CD4-positive, alpha-beta T cell treated with Interleukin-21 for 1 hour (primary cell): ENCODE data around the gene COX7A1.
"Not testable (repeated sequence)": the region's sequence is repeated elsewhere in the genome, so short reads cannot be mapped to it uniquely, and the experiment has no call there.

Source experiments
- DNase-seq: peaks from one replicate; pipeline ENCODE4 v3.0.0-alpha.2; 2020

COX7A1 gene

DNA sequence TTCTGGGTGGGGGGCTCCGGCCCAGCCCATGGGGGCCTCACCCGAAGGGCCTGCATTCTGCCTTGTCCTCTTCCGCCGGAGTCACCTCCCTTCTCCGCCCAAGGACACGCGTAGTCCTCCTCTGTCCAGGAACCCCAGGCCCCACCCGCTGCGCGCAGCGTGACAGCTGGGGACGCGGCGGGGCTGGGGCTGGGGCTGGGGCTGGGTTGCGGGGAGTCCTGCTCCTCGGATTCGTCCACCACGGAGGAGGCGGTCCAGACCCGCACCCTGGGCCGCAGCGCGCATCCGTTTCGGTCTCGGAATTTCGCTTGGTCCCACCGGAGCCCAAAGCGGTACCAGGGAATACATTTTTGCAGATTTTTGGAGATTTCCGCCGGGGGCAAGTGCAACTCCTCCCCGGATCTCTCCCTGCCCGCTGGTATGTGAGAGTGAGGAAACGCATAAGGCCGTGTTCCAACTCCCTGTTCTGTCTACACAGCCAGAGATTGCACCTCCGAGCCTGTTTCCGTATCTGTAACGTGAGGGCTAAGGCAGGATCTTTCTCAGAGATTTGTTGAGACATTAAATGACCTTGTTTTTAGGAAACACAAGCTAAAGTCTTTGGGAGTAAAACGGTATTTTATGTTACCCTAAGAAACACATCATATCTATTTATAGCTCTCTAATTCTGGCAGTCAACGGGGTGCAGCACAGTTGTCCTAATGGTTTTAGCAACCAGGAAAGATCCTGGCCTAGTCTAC lies at the start of gene COX7A1:
TSS of gene COX7A1 (minus strand) at position 96 of the 740 bp plus-strand sequence. CDS start at position 56, 40 bp downstream.
- DNase-seq, result no peak

DNA sequence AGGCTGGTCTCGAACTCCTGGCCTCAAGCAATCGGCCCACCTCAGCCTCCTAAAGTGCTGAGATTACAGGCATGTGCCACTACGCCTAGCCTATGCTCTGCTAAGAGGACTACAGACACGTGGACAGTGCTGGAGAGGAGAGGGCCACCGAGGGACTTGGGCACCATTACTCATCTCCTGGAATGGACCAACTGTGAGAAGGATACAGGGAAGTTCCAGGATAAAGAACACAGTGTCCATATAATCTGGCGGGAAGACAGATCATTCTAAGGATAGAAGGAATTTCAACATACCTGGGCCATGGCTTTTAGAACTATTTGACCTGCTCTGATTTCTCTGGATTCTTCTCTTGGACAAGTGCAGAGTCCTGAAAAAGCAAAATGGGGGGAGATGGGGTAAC lies 49.4 kb upstream of the COX7A1 start:
- DNase-seq, result no peak

DNA sequence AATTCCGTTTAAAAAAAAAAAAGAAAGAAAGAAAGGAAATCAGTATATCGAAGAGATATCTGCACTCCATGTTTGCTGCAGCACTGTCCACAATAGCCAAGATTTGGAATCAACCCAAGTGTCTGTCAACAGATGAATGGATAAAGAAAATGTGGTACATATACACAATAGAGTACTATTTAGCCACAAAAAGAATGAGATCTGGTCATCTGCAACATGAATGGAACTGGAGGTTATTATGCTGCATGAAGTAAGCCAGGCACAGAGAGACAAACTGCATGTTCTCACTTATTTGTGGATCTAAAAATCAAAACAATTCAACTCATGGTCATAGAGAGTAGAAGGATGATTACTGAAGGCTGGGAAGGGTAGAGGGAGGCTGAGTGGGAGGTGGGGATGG lies 45.9 kb upstream of the COX7A1 start:
- DNase-seq, result no peak

DNA sequence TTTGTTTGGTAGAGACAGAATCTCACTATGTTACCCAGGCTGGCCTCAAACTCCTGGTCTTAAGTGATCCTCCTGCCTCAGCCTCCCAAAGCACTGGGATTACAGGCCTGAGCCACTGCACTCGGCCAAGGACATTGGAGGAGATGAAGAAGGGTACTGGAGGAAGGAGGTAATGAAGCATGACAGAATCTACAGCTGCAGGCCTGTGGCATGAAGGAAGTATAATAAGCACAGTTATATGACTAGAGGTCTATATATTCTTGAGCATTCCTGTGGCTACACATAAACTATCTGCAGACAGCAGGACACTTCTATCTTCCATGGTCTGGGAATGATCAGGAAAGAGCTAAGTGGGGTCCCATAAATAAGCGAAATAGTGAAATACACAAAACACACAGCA lies 44.0 kb upstream of the COX7A1 start:
- DNase-seq, result no peak

DNA sequence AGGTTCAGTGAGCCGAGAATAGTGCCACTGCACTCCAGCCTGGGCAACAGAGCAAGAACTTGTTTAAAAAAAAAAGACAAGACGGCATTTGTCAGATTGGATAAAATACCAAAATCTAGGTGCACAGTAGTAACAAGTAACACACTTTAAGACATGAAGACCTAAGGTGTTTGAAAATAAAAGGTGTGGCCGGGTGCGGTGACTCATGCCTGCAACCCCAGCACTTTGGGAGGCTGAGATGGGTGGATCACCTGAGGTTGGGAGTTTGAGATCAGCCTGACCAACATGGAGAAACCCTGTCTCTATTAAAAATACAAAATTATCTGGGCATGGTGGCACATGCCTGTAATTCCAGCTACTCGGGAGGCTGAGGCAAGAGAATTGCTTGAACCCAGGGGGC lies 34.5 kb upstream of the COX7A1 start:
- DNase-seq, result not testable (repeated sequence)

DNA sequence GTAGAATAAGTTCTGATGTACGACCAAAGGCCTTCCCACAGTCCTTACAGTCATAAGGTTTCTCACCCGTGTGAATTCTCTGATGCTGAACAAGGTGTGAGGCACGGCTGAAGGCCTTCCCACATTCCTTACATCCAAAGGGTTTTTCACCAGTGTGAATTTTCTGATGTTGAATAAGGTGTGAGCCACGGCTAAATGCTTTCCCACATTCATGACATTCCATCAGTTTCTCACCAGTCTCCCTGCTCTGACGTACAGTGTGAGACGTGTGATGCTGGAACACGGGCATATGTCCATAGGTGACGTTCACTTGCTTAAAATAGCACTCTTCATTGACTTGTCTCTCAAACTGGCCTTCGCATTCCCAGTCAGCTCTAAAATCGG lies 31.0 kb upstream of the COX7A1 start:
- DNase-seq, result no peak

DNA sequence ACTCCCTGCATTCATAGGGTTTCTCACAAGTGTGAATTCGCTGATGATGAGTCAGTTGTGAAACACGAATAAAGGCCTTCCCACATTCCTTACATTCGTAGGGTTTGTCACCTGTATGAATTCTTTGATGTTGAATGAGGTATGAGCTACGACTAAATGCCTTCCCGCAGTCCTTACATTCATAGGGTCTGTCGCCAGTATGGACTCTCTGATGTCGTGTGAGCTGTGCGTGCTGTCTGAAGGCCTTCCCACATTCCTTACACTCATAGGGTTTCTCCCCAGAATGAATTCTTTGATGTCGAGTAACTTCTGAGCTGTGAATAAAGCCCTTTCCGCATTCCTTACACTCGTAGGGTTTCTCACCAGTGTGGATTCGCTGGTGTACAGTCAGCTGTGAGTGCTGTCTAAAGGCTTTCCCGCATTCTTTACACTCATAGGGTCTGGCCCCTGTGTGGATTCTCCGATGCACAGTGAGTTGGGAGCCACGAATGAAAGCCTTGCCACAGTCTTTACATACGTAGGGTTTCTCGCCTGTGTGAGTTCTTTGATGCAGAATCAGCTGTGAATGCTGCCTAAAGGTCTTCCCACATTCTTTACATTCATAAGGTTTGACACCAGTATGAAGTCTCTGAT lies 30.5 kb upstream of the COX7A1 start:
- no peak for DNase-seq

DNA sequence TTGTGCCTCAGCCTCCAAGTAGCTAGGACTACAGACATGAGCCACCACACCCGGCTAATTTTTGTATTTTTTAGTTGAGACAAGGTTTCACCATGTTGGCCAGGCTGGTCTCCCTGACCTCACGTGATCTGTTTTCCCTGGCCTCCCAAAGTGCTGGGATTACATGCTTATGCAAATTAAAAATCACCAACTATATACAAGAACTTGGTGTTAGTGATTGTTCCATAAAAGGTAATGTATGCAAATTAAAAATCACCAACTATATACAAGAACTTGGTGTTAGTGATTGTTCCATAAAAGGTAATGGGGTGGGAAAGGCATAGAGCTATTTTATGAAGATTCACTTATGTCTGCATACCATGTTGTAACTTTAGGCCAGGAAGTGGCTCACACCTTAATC lies 26.8 kb upstream of the COX7A1 start:
- not testable (repeated sequence) for DNase-seq

DNA sequence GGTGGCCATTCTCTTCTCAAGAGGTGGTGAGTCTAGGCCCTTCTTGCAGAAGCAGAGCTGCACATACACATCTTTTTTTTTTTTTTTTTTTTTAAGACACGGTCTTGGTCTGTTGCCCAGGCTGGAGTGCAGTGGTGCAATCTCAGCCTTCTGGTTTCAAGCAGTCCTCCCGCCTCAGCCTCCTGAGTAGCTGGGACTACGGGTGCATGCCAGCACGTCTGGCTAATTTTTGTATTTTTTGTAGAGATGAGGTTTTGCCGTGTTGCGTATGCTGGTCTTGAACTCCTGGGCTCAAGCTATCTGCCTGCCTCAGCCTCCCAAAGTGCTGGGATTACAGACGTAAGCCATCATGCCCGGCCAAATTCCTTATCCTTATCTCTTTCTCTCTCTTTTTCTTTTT lies 21.6 kb upstream of the COX7A1 start:
- DNase-seq, result not testable (repeated sequence)

DNA sequence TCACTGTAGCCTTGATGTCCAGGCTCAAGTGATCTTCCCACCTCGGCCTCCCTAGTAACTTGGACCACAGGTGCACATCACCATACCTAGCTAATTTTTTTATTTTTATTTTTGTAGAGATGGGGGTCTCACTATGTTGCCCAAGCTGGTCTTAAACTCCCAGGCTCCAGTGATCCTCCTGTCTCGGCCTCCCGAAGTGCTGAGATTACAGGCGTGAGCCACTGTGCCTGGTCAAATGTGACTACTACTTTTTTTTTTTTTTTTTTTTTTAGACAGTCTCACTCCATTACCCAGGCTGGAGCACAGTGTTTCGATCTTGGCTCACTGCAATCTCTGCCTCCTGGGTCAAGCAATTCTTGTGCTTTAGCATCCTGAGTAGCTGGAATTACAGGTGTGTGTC lies 20.6 kb upstream of the COX7A1 start:
- DNase-seq, result no peak

DNA sequence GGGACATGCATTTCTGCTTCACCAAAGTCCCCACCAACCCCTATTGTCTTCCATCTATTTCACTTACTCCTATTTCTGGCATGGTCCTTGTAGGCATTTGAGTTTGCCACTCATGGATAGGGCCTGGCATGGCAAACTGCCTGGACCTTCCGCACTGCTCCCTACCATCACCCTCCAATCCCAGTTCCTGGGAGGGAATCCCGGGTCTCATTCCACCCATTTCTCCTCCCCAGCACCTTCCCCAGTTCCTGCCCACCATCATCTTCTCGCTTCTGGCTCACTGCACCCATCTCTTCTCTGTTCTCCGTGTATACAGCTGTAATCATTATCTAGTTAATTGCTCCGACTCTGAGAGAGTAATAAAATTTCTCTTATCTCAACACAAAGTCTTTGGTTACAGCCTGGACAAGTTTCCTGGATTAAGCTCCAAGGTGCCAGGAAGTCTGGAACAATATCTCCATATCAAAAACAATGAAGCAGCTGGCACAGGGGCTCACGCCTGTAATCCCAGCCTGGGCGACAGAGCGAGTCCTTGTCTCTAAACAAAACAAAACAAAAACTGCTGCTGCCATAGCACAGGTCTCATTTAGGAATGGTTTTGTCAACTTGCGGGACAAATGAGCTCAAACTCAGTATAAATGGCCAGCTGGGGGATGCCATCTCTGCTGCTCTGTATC lies 17.0 kb upstream of the COX7A1 start:
- no peak for DNase-seq

DNA sequence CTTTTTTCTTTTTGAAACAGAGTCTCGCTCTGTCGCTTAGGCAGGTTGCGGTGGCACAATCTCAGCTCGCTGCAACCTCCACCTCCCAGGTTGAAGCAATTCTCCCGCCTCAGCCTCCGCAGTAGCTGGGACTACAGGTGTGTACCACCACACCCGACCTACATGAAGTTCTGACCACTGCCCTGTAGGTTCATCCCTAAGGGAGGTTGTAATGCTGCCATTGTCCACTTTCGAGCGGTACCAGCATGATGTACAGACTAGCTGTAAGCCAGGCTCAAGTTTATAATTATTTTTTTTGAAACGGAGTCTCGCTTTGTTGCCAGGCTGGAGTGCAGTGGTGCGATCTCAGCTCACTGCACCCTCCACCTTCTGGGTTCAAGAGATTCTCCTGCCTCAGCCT lies 11.6 kb upstream of the COX7A1 start:
- no peak for DNase-seq

DNA sequence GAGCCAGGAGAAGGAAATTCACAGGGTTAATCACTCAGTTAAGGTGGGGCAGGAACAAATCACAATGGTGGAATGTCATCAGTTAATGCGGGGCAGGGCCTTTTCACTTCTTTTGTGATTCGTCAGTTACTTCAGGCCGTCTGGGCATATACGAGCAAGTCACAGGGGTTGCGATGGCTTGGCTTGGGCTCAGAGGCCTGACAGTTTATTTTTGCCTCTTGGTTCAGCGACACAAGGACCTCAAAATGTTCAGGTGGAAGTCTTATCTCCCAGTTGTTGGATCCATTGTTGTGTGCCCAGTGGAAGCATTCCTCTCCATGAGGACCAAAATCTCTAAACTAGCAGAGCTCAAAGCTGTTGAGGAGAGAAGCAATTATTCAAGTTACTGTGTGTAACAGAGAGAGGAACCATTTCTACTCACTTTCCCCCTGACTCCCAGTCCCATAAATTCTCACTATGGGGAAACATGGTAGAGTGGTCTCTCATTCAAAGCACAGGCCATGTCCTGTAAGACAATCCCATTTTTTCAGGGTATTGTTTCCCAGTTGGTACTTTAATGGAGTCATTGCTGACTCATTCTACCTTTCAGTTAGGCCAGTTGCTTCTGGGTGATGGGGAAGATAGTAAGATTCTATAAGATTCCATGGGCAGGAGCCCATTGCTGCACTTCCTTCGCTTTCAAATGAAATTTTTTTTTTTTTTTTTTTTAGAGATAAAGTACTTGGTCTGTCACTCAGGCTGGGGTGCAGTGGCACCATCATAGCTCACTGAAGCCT lies 8.8 kb upstream of the COX7A1 start:
- DNase-seq, result no peak

DNA sequence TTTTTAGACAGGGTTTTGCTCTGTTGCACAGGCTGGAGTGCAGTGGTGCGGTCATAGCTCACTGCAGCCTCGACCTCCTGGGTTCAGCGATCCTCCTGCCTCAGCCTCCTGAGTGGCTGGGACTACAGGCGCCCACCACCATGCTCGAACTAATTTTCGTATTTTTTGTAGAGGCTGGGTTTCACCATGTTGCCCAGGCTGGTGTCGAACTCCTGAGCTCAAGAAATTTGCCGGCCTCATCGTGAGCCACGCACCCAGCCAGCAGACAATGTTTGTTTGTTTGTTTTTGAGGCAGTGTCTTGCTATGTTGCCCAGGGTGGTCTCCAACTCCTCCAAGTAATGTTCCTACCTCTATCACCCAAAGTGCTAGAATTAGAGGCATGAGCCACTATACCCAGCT lies 879 bp upstream of the COX7A1 start:
- no peak for DNase-seq

DNA sequence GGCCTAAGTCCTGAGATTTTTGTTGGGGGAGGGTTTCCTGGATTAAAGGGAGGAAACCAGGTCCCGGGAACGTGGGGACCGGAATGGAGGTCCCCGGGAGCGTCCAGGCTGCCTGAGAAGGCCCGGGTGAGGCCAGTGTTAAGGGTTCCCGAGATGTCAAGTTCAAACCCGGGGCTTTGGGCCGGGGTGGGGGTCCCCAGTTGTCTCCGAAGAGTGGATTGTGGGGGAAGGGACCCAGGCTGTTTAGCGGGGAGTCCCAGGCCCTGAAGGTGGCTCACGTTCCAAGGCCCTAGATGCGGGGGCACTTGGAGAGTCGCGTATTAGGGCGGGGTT lies 262 bp downstream of the COX7A1 start:
- no peak for DNase-seq

DNA sequence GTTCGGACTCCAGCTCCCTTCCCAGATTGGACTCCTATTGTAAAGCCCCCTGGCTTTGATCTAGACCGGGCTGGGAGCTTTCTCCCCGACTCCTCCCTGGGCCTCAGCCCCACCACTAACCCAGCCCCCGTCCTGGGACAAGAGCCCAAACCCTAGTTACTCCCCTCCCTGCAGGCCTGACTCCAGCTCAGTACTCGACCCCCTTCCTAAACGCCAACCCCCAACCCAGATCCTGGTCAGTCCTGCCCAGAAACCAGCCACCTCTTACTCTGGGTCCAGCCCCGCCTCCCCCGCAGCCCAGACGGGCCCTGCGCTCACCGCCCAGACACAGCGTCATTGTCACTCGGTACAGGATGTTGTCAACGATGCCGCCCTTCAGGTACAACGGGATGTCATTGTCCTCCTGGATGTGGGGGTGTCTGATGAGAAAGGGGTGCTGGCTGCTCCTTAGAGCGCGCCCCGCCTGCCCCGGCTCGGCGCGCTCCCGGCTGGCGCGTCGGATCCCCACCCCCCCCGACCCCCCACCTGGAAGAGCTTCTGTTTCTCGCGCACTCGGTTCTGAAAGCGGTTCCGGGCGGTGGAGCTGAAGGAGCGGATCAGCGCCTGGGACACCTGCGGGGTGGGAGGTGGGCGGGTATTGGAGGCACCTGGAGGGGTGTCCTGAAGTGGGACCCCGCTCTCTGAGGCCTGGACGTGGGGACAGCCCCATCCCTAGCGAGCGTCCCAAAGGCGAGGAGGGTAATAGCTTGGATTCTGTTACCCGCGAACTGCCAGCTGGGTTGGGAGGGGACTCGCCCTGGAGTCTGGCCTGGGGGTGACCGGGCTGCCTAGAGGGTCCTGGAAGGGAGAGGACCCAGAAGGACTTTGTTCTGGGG lies 866 bp downstream of the COX7A1 start:
- DNase-seq, result no peak

DNA sequence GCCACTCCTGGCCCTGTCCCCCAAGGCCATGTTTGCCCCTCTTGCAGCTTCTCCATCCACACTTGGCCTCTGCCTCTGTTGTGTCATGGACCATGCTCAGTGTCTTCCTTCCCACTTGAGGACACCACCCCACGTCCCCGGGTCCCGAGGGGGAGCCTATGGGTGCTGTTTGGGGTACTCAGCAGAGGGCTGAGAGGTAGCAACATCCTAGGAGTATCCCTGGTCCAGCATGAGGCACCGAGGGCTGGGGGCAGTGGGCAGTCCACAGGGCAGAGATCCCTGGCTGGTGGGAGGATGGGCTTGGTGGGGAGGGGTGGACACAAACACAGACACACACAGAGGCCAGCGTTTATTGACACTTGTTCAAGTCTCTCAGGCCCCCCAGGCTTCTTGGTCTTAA lies 1.7 kb downstream of the COX7A1 start:
- DNase-seq, result no peak

DNA sequence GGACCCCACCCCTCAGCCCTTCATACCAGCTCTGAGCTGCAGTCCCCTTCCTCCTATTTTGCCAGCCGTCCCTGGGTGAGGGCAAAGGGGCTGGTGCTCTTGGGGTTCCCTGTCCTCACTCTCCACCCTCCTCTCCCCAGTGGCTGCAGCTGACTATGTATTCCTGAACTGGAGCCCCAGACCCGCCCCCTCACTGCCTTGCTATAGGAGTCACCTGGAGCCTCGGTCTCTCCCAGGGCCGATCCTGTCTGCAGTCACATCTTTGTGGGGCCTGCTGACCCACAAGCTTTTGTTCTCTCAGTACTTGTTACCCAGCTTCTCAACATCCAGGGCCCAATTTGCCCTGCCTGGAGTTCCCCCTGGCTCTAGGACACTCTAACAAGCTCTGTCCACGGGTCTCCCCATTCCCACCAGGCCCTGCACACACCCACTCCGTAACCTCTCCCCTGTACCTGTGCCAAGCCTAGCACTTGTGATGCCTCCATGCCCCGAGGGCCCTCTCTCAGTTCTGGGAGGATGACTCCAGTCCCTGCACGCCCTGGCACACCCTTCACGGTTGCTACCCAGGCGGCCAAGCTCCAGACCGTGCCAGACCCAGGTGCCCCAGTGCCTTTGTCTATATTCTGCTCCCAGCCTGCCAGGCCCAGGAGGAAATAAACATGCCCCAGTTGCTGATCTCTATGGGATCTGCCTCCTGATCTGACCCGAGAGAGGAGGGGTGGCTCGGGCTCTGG lies 2.4 kb downstream of the COX7A1 start:
- DNase-seq, result no peak

DNA sequence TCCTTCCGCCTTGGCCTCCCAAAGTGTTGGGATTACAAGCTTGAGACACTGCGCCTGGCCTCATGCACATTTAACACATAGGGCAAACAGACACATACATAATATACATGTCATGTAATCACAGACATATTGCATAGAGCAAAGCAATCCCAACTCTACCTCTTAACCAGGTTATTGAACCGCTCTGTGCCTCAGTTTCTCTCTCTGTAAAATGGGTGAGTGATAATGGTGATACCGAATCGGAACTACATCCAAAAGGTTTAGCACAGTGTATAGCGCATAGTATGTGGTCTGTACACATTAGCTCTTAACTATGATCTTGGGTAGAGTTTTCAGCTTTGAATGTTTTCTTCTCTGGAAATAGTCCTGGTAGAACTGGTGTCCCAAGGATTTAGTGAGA lies 7.6 kb downstream of the COX7A1 start:
- no peak for DNase-seq

DNA sequence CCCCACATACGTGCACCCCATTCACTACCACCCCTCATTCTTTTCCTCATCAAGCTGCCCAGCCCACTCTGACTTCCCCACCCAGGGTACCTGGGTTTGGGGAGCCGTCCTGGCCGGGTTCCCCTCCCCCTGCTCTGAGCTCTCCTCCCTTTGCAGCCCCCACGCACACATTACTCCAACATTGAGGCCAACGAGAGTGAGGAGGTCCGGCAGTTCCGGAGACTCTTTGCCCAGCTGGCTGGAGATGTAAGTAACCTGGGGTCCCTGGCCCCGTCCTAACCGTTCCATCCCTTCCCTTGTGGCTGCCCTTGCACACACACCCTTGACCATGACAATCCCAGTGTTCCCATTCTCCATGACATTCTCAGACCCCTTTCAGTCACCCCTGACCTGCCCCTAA lies 9.8 kb downstream of the COX7A1 start:
- DNase-seq, result no peak

DNA sequence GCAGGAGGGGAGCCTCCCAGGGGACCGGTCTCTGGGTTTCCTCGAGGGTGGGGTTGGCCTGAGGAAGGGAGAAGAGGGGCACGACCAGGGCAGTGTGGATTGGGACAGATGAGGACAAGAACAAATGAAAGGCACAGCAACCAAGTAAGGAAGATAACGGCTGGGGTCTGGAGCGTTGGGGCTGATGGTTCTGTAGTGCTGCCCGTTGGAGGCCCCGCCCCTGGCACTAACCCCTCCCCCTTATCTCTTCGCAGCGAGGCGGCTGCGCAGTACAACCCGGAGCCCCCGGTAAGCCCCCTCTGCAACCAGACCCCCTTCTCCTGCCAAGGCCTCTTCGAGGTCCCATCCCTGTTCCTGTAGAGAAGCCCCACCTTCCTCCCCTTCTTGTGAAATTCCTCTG lies 10.2 kb downstream of the COX7A1 start:
- DNase-seq, result no peak
